GM20000 (cell line): ENCODE data around the gene HOXB2.

Source experiments
- DNase-seq: peaks from one replicate; pipeline ENCODE4 v3.0.0; 2012; ENCODE audit warnings: low spot score
- TF ChIP-seq, protein P1 (sequence below): IDR thresholded peaks from 2 replicates; pipeline ENCODE4 v1.5.1; 2012; ENCODE audit warnings: mild to moderate bottlenecking, control low read depth; ENCODE audit errors: extremely low read depth, missing control alignments

Gene HOXB2

GRCh38 chr17:48553826-48554225, 8.9 kb upstream of the HOXB2 start:
- TF ChIP-seq, protein P1, sequence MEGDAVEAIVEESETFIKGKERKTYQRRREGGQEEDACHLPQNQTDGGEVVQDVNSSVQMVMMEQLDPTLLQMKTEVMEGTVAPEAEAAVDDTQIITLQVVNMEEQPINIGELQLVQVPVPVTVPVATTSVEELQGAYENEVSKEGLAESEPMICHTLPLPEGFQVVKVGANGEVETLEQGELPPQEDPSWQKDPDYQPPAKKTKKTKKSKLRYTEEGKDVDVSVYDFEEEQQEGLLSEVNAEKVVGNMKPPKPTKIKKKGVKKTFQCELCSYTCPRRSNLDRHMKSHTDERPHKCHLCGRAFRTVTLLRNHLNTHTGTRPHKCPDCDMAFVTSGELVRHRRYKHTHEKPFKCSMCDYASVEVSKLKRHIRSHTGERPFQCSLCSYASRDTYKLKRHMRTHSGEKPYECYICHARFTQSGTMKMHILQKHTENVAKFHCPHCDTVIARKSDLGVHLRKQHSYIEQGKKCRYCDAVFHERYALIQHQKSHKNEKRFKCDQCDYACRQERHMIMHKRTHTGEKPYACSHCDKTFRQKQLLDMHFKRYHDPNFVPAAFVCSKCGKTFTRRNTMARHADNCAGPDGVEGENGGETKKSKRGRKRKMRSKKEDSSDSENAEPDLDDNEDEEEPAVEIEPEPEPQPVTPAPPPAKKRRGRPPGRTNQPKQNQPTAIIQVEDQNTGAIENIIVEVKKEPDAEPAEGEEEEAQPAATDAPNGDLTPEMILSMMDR = no peak
- no peak for DNase-seq

- TF ChIP-seq, protein P1 = no peak
- no peak for DNase-seq
Measured at GRCh38 chr17:48553190-48553547, 8.3 kb upstream of the HOXB2 start.

GRCh38 chr17:48552466-48553189, 7.7 kb upstream of the HOXB2 start:
- peak; percentile 70 for DNase-seq
- TF ChIP-seq, protein P1 = no peak

DNA sequence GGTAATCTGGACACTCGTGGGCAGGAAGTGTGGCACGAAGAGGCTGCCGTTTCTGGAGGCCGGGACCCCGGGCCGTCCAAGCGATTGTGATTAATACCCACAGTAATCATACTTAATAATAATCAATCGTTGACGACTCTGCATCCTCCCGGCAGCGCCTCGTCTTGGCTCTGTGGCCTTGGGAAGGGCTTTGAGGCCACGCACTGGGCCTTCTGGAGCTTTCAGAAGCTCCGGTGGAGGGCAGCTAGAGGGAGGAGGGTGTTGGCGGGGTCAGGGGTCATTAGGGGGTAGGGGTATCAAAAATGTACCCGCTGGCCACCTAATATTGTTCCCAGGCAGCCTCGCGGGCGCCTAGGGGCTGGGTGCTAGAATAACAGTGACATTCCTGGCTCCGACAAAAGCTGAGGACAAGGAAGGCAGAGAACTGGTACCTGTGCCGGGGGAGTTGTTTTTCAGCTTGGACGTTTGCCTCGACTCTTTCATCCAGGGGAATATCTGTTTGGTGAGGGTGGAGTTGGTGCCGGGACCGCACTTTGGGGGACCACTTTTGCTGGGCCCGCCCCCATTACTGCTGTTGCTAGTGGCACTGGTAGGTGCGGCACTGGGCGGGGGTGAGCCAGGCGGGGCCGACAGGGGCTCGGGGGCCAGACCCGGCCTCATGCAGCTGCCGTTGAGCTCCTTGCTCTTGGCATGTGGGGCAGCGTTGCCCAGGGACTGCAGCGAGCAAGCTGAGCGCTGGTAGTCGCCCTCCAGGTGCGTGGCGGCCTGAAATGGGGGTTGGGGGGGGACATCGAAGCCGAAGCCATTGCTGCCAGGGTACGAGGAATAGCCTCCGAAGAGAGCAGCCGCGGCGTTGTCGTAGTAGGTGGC, 6.9 kb upstream of the HOXB2 start:
- no peak for DNase-seq
- TF ChIP-seq, protein P1 = no peak

DNA sequence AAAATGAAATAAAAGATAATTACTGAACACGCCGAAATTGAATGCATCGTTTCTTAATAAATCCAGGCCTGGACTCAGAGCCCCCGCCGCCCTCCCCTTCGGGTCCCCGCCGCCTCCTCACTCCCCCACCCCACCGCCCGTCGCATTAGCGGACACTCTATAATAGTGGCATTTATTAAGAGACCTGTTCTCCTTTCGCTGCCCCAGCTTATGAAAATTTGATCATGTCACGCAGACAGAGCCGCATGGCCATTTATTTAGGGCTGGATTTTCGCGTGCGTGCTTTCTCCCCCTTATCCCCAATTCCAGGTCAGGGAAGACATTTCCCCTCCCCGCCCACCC, 6.3 kb upstream of the HOXB2 start:
- TF ChIP-seq, protein P1 = no peak
- no peak for DNase-seq

- TF ChIP-seq, protein P1 = no peak
- no peak for DNase-seq
Measured at GRCh38 chr17:48550502-48551213, 5.7 kb upstream of the HOXB2 start.

DNA sequence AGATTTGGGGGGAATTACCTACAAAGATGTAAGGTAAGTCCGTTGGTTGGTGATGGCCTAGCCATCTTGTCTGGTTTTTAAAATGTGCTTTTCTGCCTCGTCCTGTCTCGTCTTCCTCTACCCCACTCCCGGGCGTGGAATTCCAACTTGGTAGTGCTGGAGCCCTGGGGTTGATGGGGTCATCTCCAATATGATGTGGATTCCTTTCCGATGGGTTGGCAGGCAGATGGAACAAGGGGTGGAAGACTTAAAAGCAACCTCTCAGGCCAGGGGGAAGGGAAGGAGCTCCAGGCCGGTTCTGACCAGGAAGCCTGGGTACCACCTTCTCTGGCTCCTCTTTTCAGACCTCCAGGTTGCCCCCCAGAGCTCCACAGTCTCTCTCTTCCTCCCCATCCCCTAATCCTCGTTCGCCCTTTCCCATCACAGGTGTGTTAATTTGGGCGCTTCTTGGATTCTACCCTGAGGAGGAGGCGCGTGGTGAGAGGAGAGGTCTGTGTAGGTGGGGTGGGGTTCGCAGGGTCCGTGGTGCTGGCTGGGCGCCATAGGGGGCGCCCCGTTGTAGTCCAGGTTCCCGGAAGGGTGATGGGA, 5.1 kb upstream of the HOXB2 start:
- DNase-seq = no peak
- TF ChIP-seq, protein P1 = no peak
